HG02642 (cell line): ENCODE data around the gene DYNC2H1.

Experiments used
- ATAC-seq: cut with Tn5 transposase; IDR thresholded peaks from one replicate; pipeline ENCODE4 v1.9.1; 2021; ENCODE audit warnings: mild to moderate bottlenecking; ENCODE audit not compliant: unreplicated experiment, poor library complexity

The DYNC2H1 gene

DNA sequence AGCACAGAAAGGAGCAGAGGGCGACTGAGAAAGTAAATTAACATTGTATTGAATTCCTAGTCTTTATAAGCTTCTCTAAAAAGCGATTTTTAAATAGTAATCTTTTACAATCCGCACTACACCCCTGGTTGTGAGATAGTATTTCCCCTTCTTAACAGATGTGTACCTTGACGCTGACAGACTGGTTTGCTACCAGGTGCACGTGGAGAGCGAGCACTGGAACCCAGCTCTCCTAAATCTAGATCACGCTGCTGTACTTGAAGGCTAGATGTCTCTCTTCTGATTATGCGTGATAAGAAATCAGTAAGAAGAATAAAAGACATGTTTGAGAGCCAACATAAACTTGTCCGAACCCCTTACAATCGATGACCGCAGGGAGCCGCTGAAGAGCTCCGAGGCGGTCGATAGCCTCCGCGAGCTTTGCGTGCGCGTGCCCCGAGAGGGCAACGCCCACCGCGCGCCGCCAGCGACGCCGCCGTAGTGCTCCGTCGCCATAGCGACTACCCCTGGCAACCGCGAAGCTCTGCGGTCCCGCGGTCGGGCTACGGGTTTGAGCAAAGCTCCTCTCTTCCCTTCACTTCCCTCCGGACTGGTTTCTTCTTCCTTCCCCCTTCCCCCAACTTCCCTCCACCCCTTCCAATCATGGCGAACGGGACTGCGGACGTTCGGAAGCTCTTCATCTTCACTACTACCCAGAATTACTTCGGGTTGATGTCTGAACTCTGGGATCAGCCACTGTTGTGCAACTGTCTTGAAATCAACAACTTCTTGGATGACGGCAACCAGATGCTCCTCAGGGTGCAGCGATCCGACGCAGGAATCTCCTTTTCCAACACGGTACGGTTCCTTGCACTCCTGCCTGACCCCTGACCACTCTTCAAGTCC lies at the start of gene DYNC2H1:
Gene DYNC2H1 (plus strand): TSS at position 494 of the 885 bp plus-strand sequence. CDS start 149 bp downstream, at position 643.
- peak; percentile 100 for ATAC-seq

DNA sequence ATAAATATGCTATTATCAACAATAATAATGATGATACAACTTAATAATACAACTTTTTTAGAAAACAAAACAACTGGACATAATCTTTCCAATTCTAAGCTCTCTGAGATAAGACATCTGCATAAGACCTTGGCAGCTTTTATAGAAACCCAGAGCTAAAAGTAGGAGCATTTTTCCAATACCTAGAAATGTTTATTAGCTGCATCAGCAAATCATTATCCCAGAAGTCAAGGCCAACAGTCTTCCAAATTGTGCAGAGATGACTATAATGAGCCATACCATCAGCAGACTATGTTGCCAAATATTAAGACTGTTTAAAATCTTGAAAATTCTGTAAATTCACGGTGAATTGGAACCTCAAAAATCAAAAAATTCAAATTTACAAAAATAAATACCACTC lies 47.6 kb upstream of the DYNC2H1 start:
- no peak for ATAC-seq

GRCh38 chr11:103067118-103067517 lies 42.1 kb upstream of the DYNC2H1 start:
- no peak for ATAC-seq

GRCh38 chr11:103069367-103069766 lies 39.9 kb upstream of the DYNC2H1 start:
- ATAC-seq = no peak

DNA sequence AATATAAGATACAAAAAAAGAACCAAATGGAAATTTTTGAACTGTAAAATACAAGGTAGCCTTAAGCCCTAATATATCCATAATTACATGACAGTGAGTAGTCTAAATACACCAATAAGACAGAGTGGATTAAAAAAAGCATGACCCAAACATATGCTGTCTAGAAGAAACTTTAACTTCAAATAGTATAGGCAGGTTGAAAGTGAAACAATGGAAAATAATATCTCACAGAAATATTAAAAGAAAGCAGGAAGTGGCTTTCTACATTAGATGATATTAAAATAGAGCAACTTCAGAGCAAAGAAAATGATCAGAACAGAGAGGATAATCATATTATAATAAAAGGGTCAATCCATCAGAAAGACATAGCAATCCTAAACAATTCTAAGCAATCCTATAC lies 39.1 kb upstream of the DYNC2H1 start:
- no peak for ATAC-seq

DNA sequence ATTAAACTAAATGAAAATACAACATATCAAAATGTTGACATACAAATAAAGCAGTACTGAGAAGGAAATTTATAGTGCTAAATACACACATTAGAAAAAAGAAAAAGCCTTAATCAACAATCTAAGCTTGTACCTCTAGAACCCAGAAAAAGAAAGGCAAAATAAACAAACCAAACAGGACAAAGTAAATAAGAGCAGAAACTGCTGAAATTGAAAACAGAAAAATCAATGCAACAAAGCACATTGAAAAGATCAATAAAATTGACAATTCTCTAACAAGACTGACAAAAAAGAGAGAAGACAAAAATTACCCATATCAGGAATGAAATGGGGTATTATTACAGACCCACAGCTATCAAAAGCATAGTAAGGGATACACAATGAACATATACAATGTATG lies 38.2 kb upstream of the DYNC2H1 start:
- no peak for ATAC-seq

- no peak for ATAC-seq
These were observed 32.9 kb upstream of the DYNC2H1 start for GRCh38 chr11:103076361-103076760.

DNA sequence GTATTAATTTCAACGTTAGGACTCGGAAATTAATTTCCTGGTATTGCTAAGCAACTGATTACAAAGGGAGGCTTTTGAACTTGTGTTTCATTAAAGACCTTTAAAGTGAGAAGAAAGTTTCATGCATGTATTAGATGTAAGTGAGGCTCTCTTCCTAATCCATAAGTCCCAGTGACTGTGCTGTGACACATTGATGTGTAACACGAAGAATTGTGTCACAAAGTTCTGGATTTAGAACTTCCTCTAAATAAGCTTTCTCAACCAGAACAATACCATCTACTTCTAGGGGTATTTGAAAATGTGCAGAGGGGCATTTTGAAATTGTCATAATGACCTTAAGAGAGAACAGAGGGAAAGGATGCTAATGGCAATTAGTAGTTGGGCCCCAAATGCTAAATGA lies 31.7 kb upstream of the DYNC2H1 start:
- no peak for ATAC-seq

DNA sequence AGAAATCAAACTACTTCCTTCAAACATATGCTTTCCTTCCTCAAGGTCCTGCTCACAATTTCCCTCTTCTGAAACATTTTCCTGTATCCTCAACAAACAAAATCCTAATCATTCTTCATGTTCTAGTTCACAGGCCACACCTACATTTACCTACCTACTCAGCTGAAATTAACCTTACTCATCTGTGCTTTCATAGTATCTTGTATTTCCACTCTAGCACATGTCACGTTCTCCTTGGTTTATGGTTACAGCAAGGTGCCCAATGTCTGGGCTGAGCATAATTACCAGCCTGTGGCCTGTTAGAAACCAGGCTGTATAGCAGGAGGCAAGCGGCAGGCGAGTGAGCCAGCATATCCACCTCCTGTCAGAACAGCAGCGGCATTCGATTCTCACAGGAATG lies 30.5 kb upstream of the DYNC2H1 start:
- no peak for ATAC-seq

- ATAC-seq = no peak
These were observed 29.4 kb upstream of the DYNC2H1 start for GRCh38 chr11:103079833-103080232.

DNA sequence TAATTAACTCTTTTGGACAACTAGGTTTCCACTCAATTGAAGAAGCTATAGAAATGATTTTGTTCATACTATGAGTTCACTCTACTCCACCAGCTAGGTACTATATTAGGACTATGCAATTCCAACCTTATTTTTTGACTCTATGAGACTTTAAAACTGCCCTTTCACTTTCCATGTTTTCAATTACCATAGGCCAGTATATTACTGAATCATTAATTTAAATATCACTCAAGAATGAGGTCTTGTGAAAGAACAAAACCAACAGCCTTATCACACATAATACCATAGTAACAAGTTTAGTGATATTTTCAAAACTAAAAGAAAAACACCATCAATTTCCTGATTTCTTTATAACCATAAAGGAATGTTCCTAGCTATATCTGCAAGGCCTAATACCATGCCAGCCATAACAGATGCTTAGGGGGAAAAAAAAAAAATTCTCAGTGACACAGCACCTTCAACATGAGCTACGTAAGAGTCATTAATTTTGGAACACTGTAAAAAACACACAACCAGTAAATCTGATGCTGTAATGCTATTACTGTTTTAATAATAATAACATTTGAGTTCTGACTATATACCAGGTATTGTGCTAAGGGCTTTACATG lies 23.4 kb upstream of the DYNC2H1 start:
- ATAC-seq = no peak

GRCh38 chr11:103086461-103086860 lies 22.8 kb upstream of the DYNC2H1 start:
- ATAC-seq = no peak

- ATAC-seq = peak; percentile 48
These were observed 18.0 kb upstream of the DYNC2H1 start for GRCh38 chr11:103091064-103091800.

DNA sequence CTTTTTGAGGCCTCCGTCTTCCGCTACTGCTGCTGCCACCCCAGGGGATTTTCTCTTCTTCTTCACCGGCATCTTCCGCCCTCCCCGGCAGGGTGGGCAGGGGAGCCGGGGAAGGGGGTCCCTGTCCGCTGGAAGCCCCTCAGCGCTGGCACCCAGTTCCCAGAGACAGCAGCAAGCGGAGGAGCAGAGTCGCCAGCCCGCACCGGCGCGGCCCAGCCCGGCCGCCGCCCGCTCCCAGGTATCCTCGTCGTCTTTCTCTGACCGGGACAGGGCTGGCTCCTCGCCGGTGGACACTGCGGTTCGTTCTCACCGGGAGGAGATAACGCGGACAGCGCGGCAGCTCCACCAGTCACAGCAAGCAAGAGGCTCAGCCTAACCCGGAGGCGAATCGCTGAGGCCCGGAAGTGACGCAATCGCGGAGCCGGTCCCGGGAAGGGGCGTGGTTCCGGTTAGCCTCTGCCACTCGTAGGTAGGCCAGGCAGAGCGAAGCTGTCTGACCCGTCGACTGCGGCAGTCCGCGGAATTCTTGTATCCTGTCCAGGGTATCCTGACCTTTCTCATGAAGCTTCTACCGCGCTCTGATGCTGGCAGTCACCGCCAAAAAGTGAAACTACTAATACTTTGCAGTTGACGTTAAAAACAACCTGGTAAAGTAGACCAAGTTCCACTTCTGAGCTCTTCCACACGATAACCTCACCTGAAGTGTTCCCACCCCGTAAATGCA lies 17.3 kb upstream of the DYNC2H1 start, which contains the start of gene DCUN1D5:
Gene DCUN1D5 (minus strand): TSS at position 360 of the 724 bp plus-strand sequence. CDS start 288 bp downstream, at position 72.
- peak; percentile 100 for ATAC-seq

DNA sequence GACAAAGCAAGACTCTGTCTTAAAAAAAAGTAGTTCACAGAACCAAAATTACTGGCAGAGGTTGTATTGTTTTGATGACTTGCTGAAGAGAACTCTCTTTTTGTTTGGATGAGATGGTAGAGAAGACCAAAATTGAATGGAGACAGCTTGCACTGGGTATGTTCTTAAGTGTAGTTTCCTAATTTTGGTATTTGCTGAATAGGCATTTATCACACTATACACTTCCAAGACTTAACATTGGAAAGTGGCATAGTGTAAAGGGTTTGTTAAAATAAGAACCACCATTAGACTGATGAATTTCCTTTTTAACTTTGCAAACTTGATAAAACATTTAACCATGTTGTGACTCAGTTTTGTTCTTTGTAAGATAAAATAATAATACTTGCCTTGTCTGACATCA lies 11.9 kb upstream of the DYNC2H1 start:
- ATAC-seq = no peak

- peak; percentile 22 for ATAC-seq
These were observed 677 bp downstream of the DYNC2H1 start for GRCh38 chr11:103109818-103110388.

DNA sequence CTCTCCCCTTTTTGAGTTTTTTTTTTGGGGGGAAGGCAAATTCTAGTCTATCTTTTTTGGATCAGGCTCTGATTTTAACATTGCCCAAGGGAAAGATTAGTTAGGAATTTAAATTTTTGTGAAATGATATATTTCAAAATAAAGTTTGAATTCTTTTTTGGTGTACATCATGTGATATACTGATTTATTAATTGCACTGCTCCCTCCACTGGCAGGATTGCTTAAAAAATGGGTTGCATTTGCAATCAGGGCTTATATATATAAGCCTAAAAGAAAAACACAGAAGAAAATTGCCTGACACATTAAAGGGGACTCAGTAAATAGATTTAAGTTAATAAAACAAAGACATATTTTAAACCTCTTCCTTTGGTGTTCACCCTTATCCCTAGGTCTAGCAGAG lies 1.2 kb downstream of the DYNC2H1 start:
- ATAC-seq = no peak

DNA sequence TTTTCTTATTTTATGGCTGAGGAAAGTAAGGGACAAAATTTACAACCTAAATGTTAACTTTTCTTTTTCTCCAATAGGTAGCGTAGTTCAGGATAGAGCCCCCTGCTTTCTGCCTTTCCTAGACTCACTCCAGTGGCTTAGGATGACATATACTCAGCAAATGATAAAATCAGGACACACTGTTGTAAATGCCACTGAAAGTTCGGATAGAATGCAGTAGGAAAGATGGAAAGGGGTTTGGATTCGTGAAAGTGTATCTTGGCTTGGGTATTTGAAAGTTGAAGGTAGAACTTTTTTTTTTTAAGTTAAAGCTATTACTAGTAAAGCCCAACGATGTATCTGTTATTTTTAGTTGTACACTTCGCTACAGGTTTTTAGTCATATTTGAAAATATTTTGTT lies 2.2 kb downstream of the DYNC2H1 start:
- no peak for ATAC-seq

GRCh38 chr11:103112364-103112763 lies 3.1 kb downstream of the DYNC2H1 start:
- no peak for ATAC-seq

DNA sequence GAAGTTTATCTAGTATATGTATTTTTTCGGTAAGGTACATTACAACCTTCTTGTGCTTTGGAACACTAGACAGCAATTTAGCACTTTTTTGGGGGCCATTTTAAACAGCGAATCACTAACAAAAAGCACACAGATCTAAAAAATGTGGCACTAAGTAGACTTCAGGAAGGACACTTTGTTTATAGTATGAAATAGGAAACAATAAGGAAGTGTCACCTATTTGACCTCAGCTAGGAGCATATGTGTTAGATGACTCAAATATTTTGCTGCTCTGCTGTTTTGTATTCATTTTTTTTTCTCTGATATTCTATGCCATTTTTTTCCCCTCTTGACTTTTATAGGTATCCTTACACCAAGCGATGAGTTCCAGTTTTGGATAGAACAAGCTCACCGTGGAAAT lies 5.6 kb downstream of the DYNC2H1 start:
- no peak for ATAC-seq
